Spinal cord (tissue), 10 donors: Measurements from ENCODE around the gene PAX5. TPM values are rescaled to one million over a fixed set of nuclear protein-coding genes. Genes with fewer than 3 reads are reported as not detected.
A peak's percentile ranks its signal among the peaks of the same experiment; 100 is the strongest.

Experiments
- DNase-seq, 6 donors: peaks; one replicate each; pipeline versions ENCODE4 v3.0.0 to v3.0.0-alpha.2; 2013 to 2015; ENCODE audit warnings: low spot score in 6 of 6, low read depth in 4 of 6
- H3K27ac ChIP-seq: one replicate; pipeline ENCODE4 v1.5.1; 2013; ENCODE audit warnings: low read depth, low read length, control low read depth
- H3K27me3 ChIP-seq: one replicate; pipeline ENCODE4 v1.6.1; 2013; ENCODE audit warnings: low read length; ENCODE audit not compliant: control insufficient read depth, insufficient read depth
- H3K36me3 ChIP-seq: one replicate; pipeline ENCODE4 v1.6.1; 2013; ENCODE audit warnings: low read length; ENCODE audit not compliant: control insufficient read depth, insufficient read depth
- H3K4me1 ChIP-seq: one replicate; pipeline ENCODE4 v1.6.1; 2013; ENCODE audit warnings: low read length; ENCODE audit not compliant: control insufficient read depth, insufficient read depth
- H3K4me3 ChIP-seq: one replicate; pipeline ENCODE4 v1.5.1; 2013; ENCODE audit warnings: low read depth, low read length, control low read depth
- H3K9me3 ChIP-seq: one replicate; pipeline ENCODE4 v1.6.1; 2013; ENCODE audit warnings: low read length; ENCODE audit not compliant: control insufficient read depth, insufficient read depth
- WGBS: methylation state at CpG from one replicate; pipeline ENCODE4 v1.1.5; 2013; ENCODE audit warnings: missing lambda C conversion rate; ENCODE audit not compliant: insufficient coverage; 5-methylcytosine and 5-hydroxymethylcytosine counted together
- polyA plus RNA-seq, 2 donors: library from polyadenylated mRNA; unstranded; fragments of 120-200 nt; gene quantifications; one replicate each; pipeline ENCODE4 v1.2.1, GENCODE V29; 2013; ENCODE audit not compliant: insufficient read length in 2 of 2
- total RNA-seq, 2 donors: library from RNA; depleted of rRNA in 1 of 2; stranded (reverse); fragments of 120-200 nt in 1 of 2; fragments of >200 nt in 1 of 2; gene quantifications; one replicate each; pipeline versions ENCODE4 v1.2.3 to v1.2.4, GENCODE V29; 2013 to 2014
- donor health status: healthy.

Gene PAX5
- total and polyA plus RNA-seq, 4 donors, result 0.89 to 2.6 (median 1.1) TPM

GRCh38 chr9:37026113-37026930 is 7.7 kb downstream of the PAX5 start:
- no peak overlapping the region for H3K27ac ChIP-seq
- peak in 1 of 6 donors; percentile 34 for DNase-seq
- H3K9me3 ChIP-seq, result no peaks in the 10 kb centered on the region
- WGBS, result under 1% methylated on average over 62 of the region's 62 CpGs
- no peak overlapping the region for H3K4me3 ChIP-seq
- H3K4me1 ChIP-seq, result peaks cover 47% of the 10 kb centered on the region
- H3K36me3 ChIP-seq, result no peaks in the 10 kb centered on the region
- H3K27me3 ChIP-seq, result peaks cover 100% of the 10 kb centered on the region

- no peaks in the 10 kb centered on the region for H3K36me3 ChIP-seq
- H3K9me3 ChIP-seq, result no peaks in the 10 kb centered on the region
- H3K4me3 ChIP-seq, result no peak overlapping the region
- no peak for DNase-seq
- 0% methylated on average over 4 of the region's 9 CpGs for WGBS
- peaks cover 47% of the 10 kb centered on the region for H3K4me1 ChIP-seq
- no peak overlapping the region for H3K27ac ChIP-seq
- H3K27me3 ChIP-seq, result peaks cover 100% of the 10 kb centered on the region
Measured at GRCh38 chr9:37025823-37026112, 8.3 kb downstream of the PAX5 start.

GRCh38 chr9:37025071-37025822 is 8.8 kb downstream of the PAX5 start:
- Histone ChIP-seq H3K36me3 (no peaks in the 10 kb centered on the region), H3K9me3 (no peaks in the 10 kb centered on the region), H3K4me3 (no peak overlapping the region), H3K27ac (no peak overlapping the region), H3K4me1 (peaks cover 45% of the 10 kb centered on the region), H3K27me3 (peaks cover 100% of the 10 kb centered on the region)
- DNase-seq, result peak in 1 of 6 donors; percentile 44
- WGBS, result 5% methylated on average over 26 of the region's 36 CpGs

GRCh38 chr9:37017546-37017945 is 16.5 kb downstream of the PAX5 start:
- Histone ChIP-seq H3K36me3 (no peaks in the 10 kb centered on the region), H3K4me3 (no peak overlapping the region), H3K9me3 (no peaks in the 10 kb centered on the region), H3K27me3 (peaks cover 55% of the 10 kb centered on the region), H3K27ac (no peak overlapping the region), H3K4me1 (no peaks in the 10 kb centered on the region)
- no peak for DNase-seq
- 90% methylated on average over 7 of the region's 8 CpGs for WGBS

- Histone ChIP-seq H3K36me3 (no peaks in the 10 kb centered on the region), H3K27ac (no peak overlapping the region), H3K27me3 (peaks cover 29% of the 10 kb centered on the region), H3K4me3 (no peak overlapping the region), H3K9me3 (no peaks in the 10 kb centered on the region), H3K4me1 (no peaks in the 10 kb centered on the region)
- WGBS, result 77% methylated on average over 2 of the region's 3 CpGs
- DNase-seq, result no peak
Measured at GRCh38 chr9:37011530-37011929, 22.5 kb downstream of the PAX5 start.

- DNase-seq, result no peak
- H3K4me1 ChIP-seq, result no peaks in the 10 kb centered on the region
- no CpG with 5 or more reads among the region's 2 CpGs for WGBS
- peaks cover 33% of the 10 kb centered on the region for H3K27me3 ChIP-seq
- H3K9me3 ChIP-seq, result no peaks in the 10 kb centered on the region
- H3K27ac ChIP-seq, result no peak overlapping the region
- H3K4me3 ChIP-seq, result no peak overlapping the region
- H3K36me3 ChIP-seq, result no peaks in the 10 kb centered on the region
Measured at GRCh38 chr9:37010976-37011375, 23.1 kb downstream of the PAX5 start.

- no peak for DNase-seq
- Histone ChIP-seq H3K9me3 (no peaks in the 10 kb centered on the region), H3K27ac (no peak overlapping the region), H3K4me1 (no peaks in the 10 kb centered on the region), H3K36me3 (no peaks in the 10 kb centered on the region), H3K27me3 (peaks cover 39% of the 10 kb centered on the region), H3K4me3 (no peak overlapping the region)
- 61% methylated on average over 4 of the region's 7 CpGs for WGBS
Measured at GRCh38 chr9:37010180-37010579, 23.9 kb downstream of the PAX5 start.

GRCh38 chr9:37007295-37007694 is 26.8 kb downstream of the PAX5 start:
- 90% methylated on average over 9 of the region's 13 CpGs for WGBS
- Histone ChIP-seq H3K36me3 (no peaks in the 10 kb centered on the region), H3K27me3 (peaks cover 57% of the 10 kb centered on the region), H3K4me3 (no peak overlapping the region), H3K27ac (no peak overlapping the region), H3K4me1 (peaks cover 6% of the 10 kb centered on the region), H3K9me3 (no peaks in the 10 kb centered on the region)
- no peak for DNase-seq

GRCh38 chr9:37005517-37006140 is 28.4 kb downstream of the PAX5 start:
- 86% methylated on average over 1 of the region's 6 CpGs for WGBS
- no peaks in the 10 kb centered on the region for H3K36me3 ChIP-seq

More at GRCh38 chr9:37005517-37006140, 28.4 kb downstream of the PAX5 start:
- Histone ChIP-seq H3K27ac (no peak overlapping the region), H3K9me3 (no peaks in the 10 kb centered on the region), H3K4me3 (no peak overlapping the region), H3K4me1 (peaks cover 10% of the 10 kb centered on the region), H3K27me3 (peaks cover 67% of the 10 kb centered on the region)
- DNase-seq, result no peak
